GM12891 (cell line): ENCODE results near the gene ELK4.
A peak's percentile ranks its signal among the peaks of the same experiment; 100 is the strongest.

Source experiments
- DNase-seq: peaks from one replicate; pipeline ENCODE4 v3.0.0; 2011; ENCODE audit warnings: low spot score; ENCODE audit not compliant: insufficient read length
- FAIRE-seq: peaks from 2 replicates; lab custom pipeline; 2011; peaks lifted over from hg19 to GRCh38; lab: Jason Lieb, UNC
- PAX5 ChIP-seq: IDR thresholded peaks from 2 replicates; pipeline ENCODE4 v1.6.1; 2011; ENCODE audit warnings: low read length, moderate library complexity, mild to moderate bottlenecking; ENCODE audit not compliant: insufficient read depth, severe bottlenecking
- POLR2A ChIP-seq: IDR thresholded peaks from 2 replicates; pipeline ENCODE4 v1.6.1; 2011; ENCODE audit warnings: low read depth, low read length, control low read depth
- POLR2AphosphoS5 ChIP-seq: IDR thresholded peaks from 2 replicates; pipeline ENCODE4 v1.6.1; 2011; ENCODE audit warnings: low read depth, low read length, control low read depth
- POU2F2 ChIP-seq: IDR thresholded peaks from 2 replicates; pipeline ENCODE4 v1.6.1; 2011; ENCODE audit warnings: low read depth, mild to moderate bottlenecking, control low read depth, low read length, moderate library complexity
- SPI1 ChIP-seq: IDR thresholded peaks from 2 replicates; pipeline ENCODE4 v1.6.1; 2011; ENCODE audit warnings: low read depth, low read length, control low read depth
- TAF1 ChIP-seq: IDR thresholded peaks from 2 replicates; pipeline ENCODE4 v1.6.1; 2011; ENCODE audit warnings: low read depth, low read length, control low read depth

Gene ELK4

DNA sequence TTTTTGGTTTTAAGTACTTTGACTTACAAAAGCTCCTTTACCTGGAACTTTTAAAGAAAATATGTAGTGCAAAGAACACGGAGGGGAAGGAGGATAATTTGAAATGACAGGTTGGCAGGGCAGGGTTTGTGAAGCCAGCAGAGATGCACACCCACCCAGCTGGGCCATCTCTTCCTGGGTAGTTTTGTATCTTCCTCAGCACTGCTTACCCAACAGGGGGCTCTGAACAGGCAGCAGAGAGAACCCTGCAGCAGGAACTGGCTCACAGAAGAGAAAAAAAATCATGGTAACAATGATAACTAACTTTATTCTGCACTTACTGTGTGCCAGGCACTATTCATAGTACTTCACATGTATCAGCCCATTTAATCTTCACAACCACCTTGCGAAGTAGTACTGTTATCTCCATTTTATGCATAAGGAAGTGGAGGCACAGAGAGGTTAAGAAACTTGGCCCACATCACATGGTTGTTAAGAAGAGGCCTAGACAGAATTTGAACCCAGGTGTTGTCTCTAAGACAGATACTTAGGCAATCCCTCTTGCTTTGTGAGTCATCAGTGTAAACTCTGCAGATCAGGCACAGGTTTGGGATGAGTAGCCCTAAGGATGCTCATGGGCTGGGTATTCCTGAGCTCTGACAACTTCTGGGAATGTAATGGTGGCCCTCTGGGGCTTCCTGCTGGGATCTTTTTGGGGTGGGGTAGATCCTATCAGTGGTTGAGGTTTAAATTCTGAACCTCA is 60.8 kb downstream of the ELK4 start:
- no peak for DNase-seq
- TF ChIP-seq SPI1: no peak
- no peak for TF ChIP-seq POLR2A
- no peak for TF ChIP-seq POLR2AphosphoS5
- no peak for TF ChIP-seq TAF1
- TF ChIP-seq POU2F2: no peak
- no peak for TF ChIP-seq PAX5

DNA sequence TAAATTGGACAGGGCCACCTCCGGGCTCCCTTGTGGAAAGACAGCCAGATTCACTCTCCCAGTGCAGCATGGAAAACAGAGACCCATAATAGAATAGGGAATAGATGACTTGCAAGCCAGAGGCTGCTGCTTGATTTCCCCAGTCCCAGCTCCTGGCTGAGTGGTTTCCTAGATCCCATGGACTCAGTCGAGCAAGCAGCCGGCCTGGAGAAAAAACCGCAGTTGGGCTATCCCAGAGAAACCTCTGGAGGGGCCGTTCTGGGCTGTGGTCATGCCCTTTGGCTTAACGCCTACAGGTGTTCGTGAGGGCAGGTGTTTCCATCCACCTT is 61.7 kb downstream of the ELK4 start:
- TF ChIP-seq PAX5: no peak
- no peak for TF ChIP-seq POU2F2
- TF ChIP-seq POLR2A: no peak
- FAIRE-seq: no peak

More for the DNA sequence above, 60.8 kb downstream of the ELK4 start:
- FAIRE-seq: no peak

DNA sequence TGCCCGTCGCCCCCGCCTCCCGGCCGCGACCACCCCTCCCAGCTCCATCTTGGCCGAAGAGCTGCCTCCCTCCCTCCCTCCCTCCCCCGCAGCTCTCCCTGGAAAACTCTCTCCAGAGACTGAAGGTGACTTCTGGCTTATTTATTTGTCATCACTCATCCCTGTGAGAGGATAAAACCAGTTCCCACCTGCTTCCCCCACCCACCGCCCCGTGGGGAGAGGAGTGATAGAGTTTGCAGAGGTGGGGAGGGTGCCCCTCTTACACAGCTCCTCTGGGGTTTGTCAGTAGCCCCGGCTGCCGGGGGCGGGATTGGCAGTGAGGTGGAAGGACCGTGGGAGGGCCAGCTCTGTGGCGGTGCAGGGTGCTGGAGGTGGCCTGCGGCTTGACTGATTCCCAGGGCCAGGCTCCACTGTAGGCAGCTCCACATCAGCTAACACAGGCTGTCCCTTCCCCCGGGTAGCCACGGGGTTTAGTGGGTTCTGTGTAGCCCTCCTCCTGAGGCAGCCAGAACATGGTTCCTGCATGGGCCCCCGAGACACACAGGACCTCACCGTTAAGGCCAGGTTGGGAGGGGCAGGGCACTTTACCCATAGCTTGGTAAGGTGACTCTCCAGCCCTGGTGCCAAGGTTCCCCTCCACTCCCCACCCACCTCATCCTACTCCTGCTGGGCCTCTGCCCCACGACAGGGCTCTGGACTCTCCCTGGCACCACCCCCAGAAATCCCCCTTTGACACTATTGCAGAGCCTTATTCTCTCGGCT is 62.2 kb downstream of the ELK4 start:
- TF ChIP-seq SPI1: no peak
- TF ChIP-seq POU2F2: no peak
- no peak for TF ChIP-seq PAX5
- TF ChIP-seq POLR2AphosphoS5: no peak
- TF ChIP-seq POLR2A: no peak
- no peak for TF ChIP-seq TAF1
- DNase-seq: no peak
- no peak for FAIRE-seq

More for the DNA sequence above, 61.7 kb downstream of the ELK4 start:
- no peak for DNase-seq

DNA sequence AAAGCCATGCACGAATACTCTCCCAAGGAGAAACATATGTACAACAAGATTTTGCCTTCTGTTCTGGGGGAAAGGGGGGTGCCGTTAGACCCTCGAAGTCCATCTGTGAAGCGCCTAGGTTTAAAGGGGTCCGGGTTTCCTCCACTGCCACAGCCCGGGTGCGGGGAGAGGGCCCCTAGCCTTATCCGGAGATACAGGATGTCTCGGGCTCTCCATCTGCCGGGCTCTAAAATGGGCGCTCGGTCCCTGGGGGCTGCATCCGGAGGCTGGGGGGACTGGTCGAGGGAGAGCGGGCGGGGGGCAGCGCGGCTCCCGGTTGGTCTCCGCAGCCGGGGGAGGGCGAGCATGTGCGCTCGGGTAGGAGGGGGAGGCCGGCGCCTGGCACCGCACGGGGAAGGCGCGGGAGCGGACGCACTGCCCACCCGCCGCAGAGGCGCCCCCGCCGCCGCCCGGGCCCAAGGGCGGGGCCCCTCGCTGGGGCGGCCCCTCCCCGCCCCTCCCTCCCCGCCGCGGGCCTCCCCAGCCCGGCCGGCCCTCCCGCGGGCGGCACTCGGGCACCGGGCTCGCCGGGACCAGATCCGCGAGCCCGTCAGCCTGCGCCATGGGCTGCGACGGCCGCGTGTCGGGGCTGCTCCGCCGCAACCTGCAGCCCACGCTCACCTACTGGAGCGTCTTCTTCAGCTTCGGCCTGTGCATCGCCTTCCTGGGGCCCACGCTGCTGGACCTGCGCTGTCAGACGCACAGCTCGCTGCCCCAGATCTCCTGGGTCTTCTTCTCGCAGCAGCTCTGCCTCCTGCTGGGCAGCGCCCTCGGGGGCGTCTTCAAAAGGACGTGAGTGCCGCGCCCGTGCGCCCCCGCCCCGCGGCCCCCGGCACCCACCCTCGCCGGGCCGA is 63.1 kb downstream of the ELK4 start:
- no peak for DNase-seq
- no peak for TF ChIP-seq PAX5
- no peak for TF ChIP-seq POU2F2
- TF ChIP-seq SPI1: no peak
- no peak for TF ChIP-seq TAF1
- no peak for TF ChIP-seq POLR2A
- no peak for TF ChIP-seq POLR2AphosphoS5
- no peak for FAIRE-seq

DNA sequence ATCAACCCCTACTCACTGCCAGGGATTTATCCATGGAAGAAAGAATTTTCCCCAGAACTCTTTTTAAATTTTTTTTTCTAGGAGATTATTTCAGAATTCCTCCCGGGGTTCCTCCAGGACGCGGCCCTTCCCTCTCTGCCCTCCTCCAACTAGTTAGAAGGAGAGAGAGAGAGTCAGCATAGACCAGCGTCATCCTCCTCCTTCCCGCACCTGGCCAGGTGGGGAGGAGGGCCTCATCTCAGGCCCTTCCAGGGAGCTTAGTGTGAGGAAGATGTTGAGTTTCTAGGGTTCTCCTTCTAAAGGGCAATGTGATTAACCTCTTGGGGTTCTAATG is 63.7 kb downstream of the ELK4 start:
- TF ChIP-seq POLR2AphosphoS5 (no peak), POLR2A (no peak), PAX5 (no peak), TAF1 (no peak), POU2F2 (no peak), SPI1 (no peak)
- no peak for FAIRE-seq
- no peak for DNase-seq

DNA sequence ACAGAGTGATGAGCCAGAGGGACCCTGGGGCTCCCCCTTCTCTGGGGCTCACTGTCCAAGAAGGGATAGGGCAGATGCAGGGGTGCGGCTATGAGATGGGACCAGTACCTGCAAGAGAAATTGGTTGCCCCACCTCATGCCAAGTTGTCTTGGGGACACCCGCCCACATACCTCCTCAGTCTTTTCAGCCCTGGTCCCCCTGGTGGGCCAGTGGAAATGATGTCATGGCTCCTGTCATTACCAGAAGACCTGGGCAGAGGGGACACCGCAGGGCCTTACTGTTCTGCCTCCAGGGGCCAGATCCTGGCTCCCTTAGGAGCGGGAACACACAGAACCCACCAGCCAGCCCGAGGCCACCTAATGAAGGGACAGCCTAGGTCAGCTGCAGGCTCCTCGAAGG is 64.1 kb downstream of the ELK4 start:
- DNase-seq (no peak), FAIRE-seq (no peak)
- TF ChIP-seq TAF1 (no peak), SPI1 (no peak), PAX5 (no peak), POLR2A (no peak)

DNA sequence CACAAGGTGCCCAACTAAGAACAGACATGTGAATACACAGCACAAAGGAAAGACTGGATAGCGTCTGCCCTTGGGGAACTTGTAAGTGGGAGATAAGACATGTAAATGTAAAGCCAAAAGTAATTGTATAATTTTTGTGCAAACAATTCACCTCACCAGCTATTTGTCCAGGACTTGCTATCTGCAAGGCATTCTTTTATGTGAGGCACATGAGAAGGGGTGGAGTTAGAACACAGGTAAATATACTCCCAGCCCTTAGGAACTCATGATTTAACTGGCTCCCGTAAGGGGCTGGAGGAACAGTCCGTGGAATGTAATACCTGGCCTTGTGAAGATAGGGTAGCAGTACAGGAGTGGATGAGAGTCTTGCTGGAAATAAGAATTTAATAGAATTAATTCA is 66.0 kb downstream of the ELK4 start:
- FAIRE-seq: no peak

DNA sequence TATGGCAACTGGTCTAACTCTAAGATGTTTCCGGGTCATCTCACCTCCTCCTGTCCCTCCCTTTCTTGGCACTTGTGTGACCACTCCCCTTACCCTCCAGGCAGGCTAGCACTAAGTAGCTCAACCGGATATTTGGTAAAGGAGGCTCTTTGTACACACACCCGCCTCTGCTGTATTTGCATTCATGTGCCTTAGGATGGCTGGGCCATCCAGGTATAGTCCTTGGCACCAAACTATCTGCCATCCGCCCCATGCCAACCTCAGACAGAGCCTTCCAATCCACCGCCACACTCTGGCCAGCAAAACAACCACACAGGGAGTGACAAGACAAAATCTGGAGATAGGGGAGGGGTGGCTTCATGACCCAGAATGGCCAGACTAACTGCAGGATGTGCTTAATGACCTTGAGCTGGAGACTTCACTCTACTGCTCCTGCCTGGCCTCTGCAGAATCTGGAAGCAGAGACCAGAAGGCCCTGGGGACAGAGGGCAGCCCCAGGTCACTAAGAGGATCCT is 67.8 kb downstream of the ELK4 start:
- no peak for TF ChIP-seq SPI1
- no peak for TF ChIP-seq TAF1
- no peak for TF ChIP-seq POU2F2
- no peak for TF ChIP-seq POLR2A
- no peak for TF ChIP-seq POLR2AphosphoS5
- no peak for TF ChIP-seq PAX5
- FAIRE-seq (no peak), DNase-seq (no peak)

More for the DNA sequence above, 66.0 kb downstream of the ELK4 start:
- DNase-seq: no peak
- TF ChIP-seq POLR2AphosphoS5 (no peak), TAF1 (no peak), SPI1 (no peak), POLR2A (no peak), PAX5 (no peak), POU2F2 (no peak)

DNA sequence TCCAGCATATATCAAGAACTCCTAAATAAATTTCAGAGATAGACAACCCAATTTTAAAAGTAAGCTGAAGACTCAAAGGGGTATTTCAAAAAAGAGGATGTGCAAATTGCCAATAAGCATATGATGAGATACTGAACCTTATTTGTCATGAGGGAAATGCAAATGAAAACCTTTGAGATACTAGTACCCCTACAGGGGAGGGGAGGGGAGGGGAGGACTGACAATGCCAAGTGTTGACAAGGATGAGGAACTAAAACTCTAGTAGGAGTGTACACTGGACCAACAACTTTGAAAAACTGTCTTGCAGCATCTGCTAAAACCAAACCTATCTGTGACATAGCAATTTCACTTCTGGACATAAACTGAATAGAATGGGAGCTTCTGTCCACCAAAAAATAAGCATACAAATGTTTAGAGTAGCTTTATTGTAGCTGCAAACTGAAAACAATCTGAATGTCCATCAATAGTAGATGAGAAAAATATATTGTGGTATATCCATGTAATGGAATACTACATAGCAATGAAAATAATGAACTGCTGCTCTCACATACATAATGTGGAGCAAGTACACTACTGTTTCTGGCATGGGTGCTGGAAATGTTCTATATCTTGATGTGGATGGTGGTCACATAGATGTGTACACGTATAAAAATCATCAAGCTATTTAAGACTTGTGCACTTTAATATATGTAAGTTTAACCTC is 70.2 kb downstream of the ELK4 start:
- DNase-seq (no peak), FAIRE-seq (no peak)
- TF ChIP-seq PAX5 (no peak), POU2F2 (no peak), POLR2A (no peak), SPI1 (peak; percentile 23; the same call in 1 of the 2 replicates), TAF1 (no peak), POLR2AphosphoS5 (no peak)
